ENCODE data around the gene C3orf80. TPM values are rescaled to one million over a fixed set of nuclear protein-coding genes. Genes with fewer than 3 reads are reported as not detected.

C3orf80 gene
- total RNA-seq, 4 donors from 2014 or later: 0.13 to 1.7 (median 0.52) TPM

DNA sequence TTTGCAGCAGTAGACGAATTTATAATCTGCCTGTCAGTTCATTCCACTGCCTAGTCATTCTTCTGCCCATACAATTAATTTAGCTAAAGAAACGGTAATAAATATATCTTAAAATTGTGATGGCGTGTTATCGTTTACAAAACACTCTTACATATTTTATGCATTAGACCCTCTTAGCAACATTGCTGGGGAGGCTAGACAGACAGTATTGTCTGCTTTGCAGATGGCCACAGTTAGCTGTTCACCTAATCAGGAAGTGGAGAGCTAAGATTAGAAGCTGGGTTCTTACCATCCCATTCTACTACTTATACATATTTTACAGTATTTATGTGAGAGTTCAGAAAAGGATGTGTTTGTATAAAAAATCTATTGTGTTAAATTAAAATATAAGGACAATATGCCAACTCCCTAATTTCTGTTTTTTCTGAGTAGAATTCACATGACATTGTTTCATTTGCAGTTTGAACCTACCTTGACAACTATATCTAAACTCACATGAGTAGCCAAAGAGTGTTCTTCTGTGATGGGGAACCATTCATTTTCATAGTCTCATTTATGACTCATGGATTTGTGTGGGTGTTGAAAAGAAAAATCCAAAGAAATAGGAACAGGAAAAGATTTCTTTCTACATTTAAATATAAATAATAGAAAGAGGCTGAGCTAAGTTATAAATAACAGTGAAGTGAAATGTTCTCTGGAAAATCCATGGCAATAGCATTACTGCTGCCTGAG is 41.7 kb upstream of the C3orf80 start:
- H3K4me3 ChIP-seq (ENCODE audit: low read depth, poor library complexity, severe bottlenecking): no peak overlapping the region
- intact Hi-C loops (cut with DNase I; ENCODE audit: low total_unique reads): no loop called here
- TF ChIP-seq, protein P1, sequence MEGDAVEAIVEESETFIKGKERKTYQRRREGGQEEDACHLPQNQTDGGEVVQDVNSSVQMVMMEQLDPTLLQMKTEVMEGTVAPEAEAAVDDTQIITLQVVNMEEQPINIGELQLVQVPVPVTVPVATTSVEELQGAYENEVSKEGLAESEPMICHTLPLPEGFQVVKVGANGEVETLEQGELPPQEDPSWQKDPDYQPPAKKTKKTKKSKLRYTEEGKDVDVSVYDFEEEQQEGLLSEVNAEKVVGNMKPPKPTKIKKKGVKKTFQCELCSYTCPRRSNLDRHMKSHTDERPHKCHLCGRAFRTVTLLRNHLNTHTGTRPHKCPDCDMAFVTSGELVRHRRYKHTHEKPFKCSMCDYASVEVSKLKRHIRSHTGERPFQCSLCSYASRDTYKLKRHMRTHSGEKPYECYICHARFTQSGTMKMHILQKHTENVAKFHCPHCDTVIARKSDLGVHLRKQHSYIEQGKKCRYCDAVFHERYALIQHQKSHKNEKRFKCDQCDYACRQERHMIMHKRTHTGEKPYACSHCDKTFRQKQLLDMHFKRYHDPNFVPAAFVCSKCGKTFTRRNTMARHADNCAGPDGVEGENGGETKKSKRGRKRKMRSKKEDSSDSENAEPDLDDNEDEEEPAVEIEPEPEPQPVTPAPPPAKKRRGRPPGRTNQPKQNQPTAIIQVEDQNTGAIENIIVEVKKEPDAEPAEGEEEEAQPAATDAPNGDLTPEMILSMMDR (IDR thresholded peaks at IDR 0.05): no peak
- TF ChIP-seq POLR2A (IDR thresholded peaks at IDR 0.05): no peak
- WGBS, 2 donors: 64 to 83% methylated on average over 4 of the region's 4 CpGs
- DNase-seq (ENCODE audit: low spot score in 2 of 2): no peak

GRCh38 chr3:160184655-160185054 is 40.6 kb upstream of the C3orf80 start:
- H3K4me3 ChIP-seq (ENCODE audit: low read depth, poor library complexity, severe bottlenecking): no peak overlapping the region
- WGBS, 2 donors: 16 to 22% methylated on average over 3 of the region's 3 CpGs
- intact Hi-C loops (cut with DNase I; ENCODE audit: low total_unique reads): no loop called here
- no peak for TF ChIP-seq POLR2A (IDR thresholded peaks at IDR 0.05)
- TF ChIP-seq, protein P1 (IDR thresholded peaks at IDR 0.05): no peak
- no peak for DNase-seq (ENCODE audit: low spot score in 2 of 2)

DNA sequence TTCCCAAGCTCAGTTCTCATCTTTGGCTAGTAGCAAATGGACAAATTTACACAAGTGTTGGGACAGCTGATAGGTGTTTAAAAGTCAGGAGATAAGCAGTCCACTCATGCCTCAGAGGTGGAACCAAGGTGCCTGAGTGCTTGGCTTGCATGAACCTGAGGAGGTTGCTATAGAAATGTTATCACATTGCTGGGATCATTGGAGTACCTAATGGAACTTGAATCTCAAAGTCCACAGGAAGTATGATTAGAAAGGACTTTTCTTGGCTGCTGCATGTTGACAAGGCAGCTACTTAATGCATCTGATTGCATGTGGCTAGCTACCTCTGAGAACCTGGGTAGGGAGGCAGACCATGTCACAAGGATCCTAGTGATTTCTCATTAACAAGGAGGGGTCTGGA is 39.5 kb upstream of the C3orf80 start:
- intact Hi-C loops (cut with DNase I; ENCODE audit: low total_unique reads): no loop called here
- no peak for DNase-seq (ENCODE audit: low spot score in 2 of 2)
- TF ChIP-seq, protein P1 (IDR thresholded peaks at IDR 0.05): no peak
- H3K4me3 ChIP-seq (ENCODE audit: low read depth, poor library complexity, severe bottlenecking): no peak overlapping the region

DNA sequence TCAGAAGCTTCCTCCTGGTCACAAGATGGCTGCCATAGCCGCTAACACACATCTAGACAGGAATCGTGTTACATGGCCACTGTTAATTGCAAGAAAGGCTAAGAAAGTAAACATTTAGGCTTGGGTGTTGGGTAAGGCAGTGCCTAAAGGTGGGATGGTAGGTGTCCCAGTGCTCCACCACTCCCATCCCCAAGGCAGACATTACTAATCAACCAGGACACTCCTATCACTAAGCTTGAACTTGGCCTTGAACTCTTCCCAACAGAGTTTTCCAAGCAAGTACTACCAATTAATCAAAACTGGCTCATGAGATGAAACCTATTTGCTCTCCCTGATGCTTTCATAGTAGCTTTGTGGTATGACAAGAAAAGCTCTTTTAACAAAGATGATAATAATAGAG is 37.9 kb upstream of the C3orf80 start:
- no peak for TF ChIP-seq POLR2A (IDR thresholded peaks at IDR 0.05)
- TF ChIP-seq, protein P1 (IDR thresholded peaks at IDR 0.05): no peak
- intact Hi-C loops (cut with DNase I; ENCODE audit: low total_unique reads): no loop called here
- 94 to 95% methylated on average over 2 of the region's 2 CpGs for WGBS, 2 donors

DNA sequence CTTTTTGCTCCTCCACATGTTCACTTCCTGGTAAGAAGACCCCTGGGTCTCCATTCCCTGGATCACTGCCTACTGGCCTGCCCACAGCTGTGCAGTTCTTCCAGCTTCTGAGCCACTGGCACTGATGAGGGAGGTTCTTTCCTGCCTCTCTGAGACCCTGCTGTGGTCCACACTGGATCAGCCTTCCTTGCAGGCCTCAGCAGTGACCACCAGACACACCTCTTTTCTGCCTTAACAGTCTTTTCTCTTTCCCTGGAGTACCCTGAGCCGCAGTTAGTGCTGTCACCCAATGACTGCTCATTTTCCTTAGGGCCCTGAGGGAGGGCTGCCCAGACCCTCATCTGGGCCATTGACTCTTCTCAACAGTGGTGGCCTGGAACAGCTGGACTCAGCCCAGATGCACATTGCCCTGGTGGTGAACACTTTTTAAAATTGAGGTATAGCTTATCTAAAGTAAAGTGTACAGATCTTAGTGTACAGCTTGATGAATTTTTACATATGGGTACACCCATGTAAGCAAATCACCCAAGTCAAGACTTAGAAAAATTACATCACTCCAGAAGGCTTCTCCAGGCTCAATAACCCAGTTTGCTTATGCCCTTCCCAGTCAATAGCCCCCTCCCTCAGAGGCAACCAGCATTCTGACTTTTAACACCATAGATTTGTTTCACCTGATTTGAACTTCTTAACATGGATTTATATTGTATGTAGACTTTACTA is 32.8 kb upstream of the C3orf80 start:
- intact Hi-C loops (cut with DNase I; ENCODE audit: low total_unique reads): no loop called here
- no peak overlapping the region for H3K4me3 ChIP-seq (ENCODE audit: low read depth, poor library complexity, severe bottlenecking)
- TF ChIP-seq, protein P1 (IDR thresholded peaks at IDR 0.05): no peak
- TF ChIP-seq POLR2A (IDR thresholded peaks at IDR 0.05): no peak
- no peak for DNase-seq (ENCODE audit: low spot score in 2 of 2)
- WGBS, 2 donors: 81 to 100% methylated on average over 1 of the region's 1 CpG

More for the DNA sequence above, 37.9 kb upstream of the C3orf80 start:
- DNase-seq (ENCODE audit: low spot score in 2 of 2): no peak
- H3K4me3 ChIP-seq (ENCODE audit: low read depth, poor library complexity, severe bottlenecking): no peak overlapping the region
